ENCODE data around the gene PRKCI.

DNA sequence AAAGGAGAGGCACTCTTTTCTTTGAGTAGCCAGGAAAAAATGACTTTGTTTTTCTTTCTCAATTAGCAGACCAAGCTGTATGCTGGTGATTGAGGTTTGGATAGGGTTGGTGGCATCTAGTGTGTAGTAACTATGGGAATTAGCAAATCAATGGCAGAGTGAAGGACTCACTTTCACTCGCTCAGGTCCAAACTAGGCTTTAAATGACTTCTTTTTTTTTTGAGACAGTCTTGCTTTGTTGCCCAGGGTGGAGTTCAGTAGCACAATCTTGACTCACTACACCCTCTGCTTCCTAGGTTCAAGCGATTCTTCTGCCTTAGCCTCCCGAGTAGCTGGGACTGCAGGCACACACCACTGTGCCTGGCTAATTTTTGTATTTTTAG is 35.9 kb downstream of the PRKCI start:
- TF ChIP-seq, protein P1, sequence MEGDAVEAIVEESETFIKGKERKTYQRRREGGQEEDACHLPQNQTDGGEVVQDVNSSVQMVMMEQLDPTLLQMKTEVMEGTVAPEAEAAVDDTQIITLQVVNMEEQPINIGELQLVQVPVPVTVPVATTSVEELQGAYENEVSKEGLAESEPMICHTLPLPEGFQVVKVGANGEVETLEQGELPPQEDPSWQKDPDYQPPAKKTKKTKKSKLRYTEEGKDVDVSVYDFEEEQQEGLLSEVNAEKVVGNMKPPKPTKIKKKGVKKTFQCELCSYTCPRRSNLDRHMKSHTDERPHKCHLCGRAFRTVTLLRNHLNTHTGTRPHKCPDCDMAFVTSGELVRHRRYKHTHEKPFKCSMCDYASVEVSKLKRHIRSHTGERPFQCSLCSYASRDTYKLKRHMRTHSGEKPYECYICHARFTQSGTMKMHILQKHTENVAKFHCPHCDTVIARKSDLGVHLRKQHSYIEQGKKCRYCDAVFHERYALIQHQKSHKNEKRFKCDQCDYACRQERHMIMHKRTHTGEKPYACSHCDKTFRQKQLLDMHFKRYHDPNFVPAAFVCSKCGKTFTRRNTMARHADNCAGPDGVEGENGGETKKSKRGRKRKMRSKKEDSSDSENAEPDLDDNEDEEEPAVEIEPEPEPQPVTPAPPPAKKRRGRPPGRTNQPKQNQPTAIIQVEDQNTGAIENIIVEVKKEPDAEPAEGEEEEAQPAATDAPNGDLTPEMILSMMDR (tag by site-specific recombination; IDR thresholded peaks at IDR 0.05) = no peak
- TF ChIP-seq, protein P2, sequence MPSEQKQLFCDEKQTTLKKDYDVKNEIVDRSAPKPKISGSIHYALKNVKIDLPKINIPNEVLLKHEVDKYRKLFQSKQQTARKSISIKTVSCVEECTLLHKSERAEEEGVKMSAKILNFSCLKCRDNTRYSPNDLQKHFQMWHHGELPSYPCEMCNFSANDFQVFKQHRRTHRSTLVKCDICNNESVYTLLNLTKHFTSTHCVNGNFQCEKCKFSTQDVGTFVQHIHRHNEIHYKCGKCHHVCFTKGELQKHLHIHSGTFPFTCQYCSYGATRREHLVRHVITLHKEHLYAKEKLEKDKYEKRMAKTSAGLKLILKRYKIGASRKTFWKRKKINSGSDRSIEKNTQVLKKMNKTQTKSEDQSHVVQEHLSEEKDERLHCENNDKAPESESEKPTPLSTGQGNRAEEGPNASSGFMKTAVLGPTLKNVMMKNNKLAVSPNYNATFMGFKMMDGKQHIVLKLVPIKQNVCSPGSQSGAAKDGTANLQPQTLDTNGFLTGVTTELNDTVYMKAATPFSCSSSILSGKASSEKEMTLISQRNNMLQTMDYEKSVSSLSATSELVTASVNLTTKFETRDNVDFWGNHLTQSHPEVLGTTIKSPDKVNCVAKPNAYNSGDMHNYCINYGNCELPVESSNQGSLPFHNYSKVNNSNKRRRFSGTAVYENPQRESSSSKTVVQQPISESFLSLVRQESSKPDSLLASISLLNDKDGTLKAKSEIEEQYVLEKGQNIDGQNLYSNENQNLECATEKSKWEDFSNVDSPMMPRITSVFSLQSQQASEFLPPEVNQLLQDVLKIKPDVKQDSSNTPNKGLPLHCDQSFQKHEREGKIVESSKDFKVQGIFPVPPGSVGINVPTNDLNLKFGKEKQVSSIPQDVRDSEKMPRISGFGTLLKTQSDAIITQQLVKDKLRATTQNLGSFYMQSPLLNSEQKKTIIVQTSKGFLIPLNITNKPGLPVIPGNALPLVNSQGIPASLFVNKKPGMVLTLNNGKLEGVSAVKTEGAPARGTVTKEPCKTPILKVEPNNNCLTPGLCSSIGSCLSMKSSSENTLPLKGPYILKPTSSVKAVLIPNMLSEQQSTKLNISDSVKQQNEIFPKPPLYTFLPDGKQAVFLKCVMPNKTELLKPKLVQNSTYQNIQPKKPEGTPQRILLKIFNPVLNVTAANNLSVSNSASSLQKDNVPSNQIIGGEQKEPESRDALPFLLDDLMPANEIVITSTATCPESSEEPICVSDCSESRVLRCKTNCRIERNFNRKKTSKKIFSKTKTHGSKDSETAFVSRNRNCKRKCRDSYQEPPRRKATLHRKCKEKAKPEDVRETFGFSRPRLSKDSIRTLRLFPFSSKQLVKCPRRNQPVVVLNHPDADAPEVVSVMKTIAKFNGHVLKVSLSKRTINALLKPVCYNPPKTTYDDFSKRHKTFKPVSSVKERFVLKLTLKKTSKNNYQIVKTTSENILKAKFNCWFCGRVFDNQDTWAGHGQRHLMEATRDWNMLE (tag by site-specific recombination; conservative IDR thresholded peaks at IDR 0.05; ENCODE audit: low read depth) = no peak
- no peak for TF ChIP-seq YY1 (tag by site-specific recombination; IDR thresholded peaks at IDR 0.05)
- no peak for TF ChIP-seq ZNF146 (tag by site-specific recombination; IDR thresholded peaks at IDR 0.05)
- no peak for TF ChIP-seq ZXDB (tag by site-specific recombination; IDR thresholded peaks at IDR 0.05)
- no peak for TF ChIP-seq ZNF274 (IDR thresholded peaks at IDR 0.05; ENCODE audit: low read length)
- TF ChIP-seq ZNF274 (tag by site-specific recombination; IDR thresholded peaks at IDR 0.05; ENCODE audit: borderline replicate concordance) = no peak
- no peak for TF ChIP-seq ZBTB48 (tag by site-specific recombination; IDR thresholded peaks at IDR 0.05)
- TF ChIP-seq ZNF169 (tag by site-specific recombination; IDR thresholded peaks at IDR 0.05) = no peak
- no peak for TF ChIP-seq ZIC2 (tag by site-specific recombination; IDR thresholded peaks at IDR 0.05)

Measured in HEK293 (cell line).